PC-3 (cell line): ENCODE data around the gene VPS13C. TPM values are rescaled to one million over a fixed set of nuclear protein-coding genes. Genes with fewer than 3 reads are reported as not detected.

Source experiments
- ATAC-seq: fragments of 200-7000 bp; cut with Tn5 transposase; 2 replicates; pipeline ENCODE4 v1.9.1; 2020; ENCODE audit warnings: mild to moderate bottlenecking, moderate library complexity
- BruUV-seq: library from RNA; stranded (reverse); fragments of 400-500 nt; replicated peaks from 2 replicates; lab custom pipeline; 2021; lab: Mats Ljungman, UMichigan
- CTCF ChIA-PET: fragments of 300-600 bp; sonication (Branson Sonifier 250); formaldehyde crosslinking; loops from one replicate; lab custom pipeline; 2022; ENCODE audit warnings: antibody characterized with exemption; lab: Charles Lee
- POLR2A ChIA-PET: fragments of 300-600 bp; sonication (Branson Sonifier 250); formaldehyde crosslinking; loops from one replicate; lab custom pipeline; 2022; ENCODE audit warnings: antibody characterized with exemption; ENCODE audit not compliant: unreplicated experiment; lab: Charles Lee
- DNase-seq: peaks from one replicate; pipeline ENCODE4 v3.0.0-alpha.2; 2015
- H2AFZ ChIP-seq: fragments of 300-600 bp; sonication (generic); 2 replicates; pipeline ENCODE4 v1.6.0; 2016; ENCODE audit warnings: antibody characterized with exemption, low read length
- H3F3A ChIP-seq: fragments of 300-600 bp; sonication (generic); one replicate; pipeline ENCODE4 v1.6.0; 2017; ENCODE audit warnings: antibody characterized with exemption, low read length, control low read depth, mild to moderate bottlenecking; ENCODE audit not compliant: unreplicated experiment
- H3K27ac ChIP-seq: fragments of 300-600 bp; sonication (generic); 2 replicates; pipeline ENCODE4 v1.5.1; 2016; ENCODE audit warnings: mild to moderate bottlenecking, low read length
- H3K27me3 ChIP-seq: fragments of 300-600 bp; sonication (generic); 2 replicates; pipeline ENCODE4 v1.6.1; 2016; ENCODE audit warnings: low read length, mixed read lengths
- H3K36me3 ChIP-seq: fragments of 300-600 bp; sonication (generic); 2 replicates; pipeline ENCODE4 v1.6.1; 2016; ENCODE audit warnings: low read depth, mixed run types, low read length, mixed read lengths
- H3K4me1 ChIP-seq: fragments of 300-600 bp; sonication (generic); 2 replicates; pipeline ENCODE4 v1.5.1; 2016; ENCODE audit warnings: low read length; ENCODE audit not compliant: insufficient read depth
- H3K4me2 ChIP-seq: fragments of 300-600 bp; sonication (generic); 2 replicates; pipeline ENCODE4 v1.6.0; 2016; ENCODE audit warnings: low read length
- H3K4me3 ChIP-seq: fragments of 300-600 bp; sonication (generic); 2 replicates; pipeline ENCODE4 v1.5.1; 2016; ENCODE audit warnings: mild to moderate bottlenecking, low read length, mixed read lengths
- H3K79me2 ChIP-seq: fragments of 300-600 bp; sonication (generic); 2 replicates; pipeline ENCODE4 v1.6.1; 2017; ENCODE audit warnings: low read length, mixed read lengths
- H3K9ac ChIP-seq: fragments of 300-600 bp; sonication (generic); 2 replicates; pipeline ENCODE4 v1.6.0; 2016; ENCODE audit warnings: mild to moderate bottlenecking, low read length
- H3K9me2 ChIP-seq: fragments of 300-600 bp; sonication (generic); replicated peaks from 2 replicates; pipeline ENCODE4 v1.6.1; 2016; ENCODE audit warnings: mixed run types, low read length, mixed read lengths
- H3K9me3 ChIP-seq: fragments of 300-600 bp; sonication (generic); 2 replicates; pipeline ENCODE4 v1.6.1; 2016; ENCODE audit warnings: low read length, mixed read lengths
- H4K20me1 ChIP-seq: fragments of 300-600 bp; sonication (generic); 2 replicates; pipeline ENCODE4 v1.6.1; 2016; ENCODE audit warnings: low read length, mixed read lengths
- EZH2 ChIP-seq: fragments of 300-600 bp; sonication (generic); IDR thresholded peaks from one replicate; pipeline ENCODE4 v1.6.1; 2017; ENCODE audit warnings: antibody characterized with exemption, mild to moderate bottlenecking, low read length; ENCODE audit not compliant: unreplicated experiment
- EZH2phosphoT487 ChIP-seq: fragments of 300-600 bp; sonication (generic); IDR thresholded peaks from 2 replicates; pipeline ENCODE4 v1.6.1; 2018; ENCODE audit warnings: mild to moderate bottlenecking, antibody characterized with exemption, low read length, borderline replicate concordance
- intact Hi-C: fragments of 100-400 bp; cut with micrococcal nuclease; formaldehyde crosslinking; loops from 2 replicates; pipeline ENCODE4 v1.9.0; 2023
- total RNA-seq: library from RNA; depleted of rRNA; stranded (reverse); fragments of >200 nt; gene quantifications from 2 replicates; pipeline ENCODE4 v1.2.3, GENCODE V29; 2014
- TF ChIP-seq, protein P1 (sequence below): fragments of 300-600 bp; sonication (generic); conservative IDR thresholded peaks from 2 replicates; pipeline ENCODE4 v1.5.1; 2017; ENCODE audit warnings: antibody characterized with exemption, low read depth, mild to moderate bottlenecking, low read length

The VPS13C gene
- total RNA-seq, 1 experiment from 2014 or later, result 11.4 TPM

DNA sequence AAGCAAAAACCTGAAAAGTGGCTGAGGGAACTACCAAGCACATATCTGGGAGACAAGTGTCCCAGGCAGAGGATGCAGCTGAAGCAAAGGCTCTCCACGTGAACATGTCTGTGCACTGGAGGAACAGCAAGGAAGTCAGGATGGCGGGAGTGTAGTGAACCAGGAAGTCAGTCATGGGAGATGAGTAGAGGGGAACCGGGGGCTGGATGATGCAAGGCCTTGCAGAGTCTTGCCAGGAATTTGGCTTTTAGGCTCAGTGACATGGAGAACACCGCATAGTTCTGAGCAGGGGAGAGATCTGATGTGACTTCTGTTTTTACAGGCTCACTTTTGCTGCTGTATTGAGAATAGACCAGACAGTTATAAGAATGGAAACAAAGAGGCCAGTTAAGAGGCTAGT is 25.5 kb upstream of the VPS13C start:
- Histone ChIP-seq H3K4me1 (peaks cover 11% of the 10 kb centered on the region), H3K9ac (no peak overlapping the region), H3K4me3 (no peak overlapping the region), H3K27me3 (no peaks in the 10 kb centered on the region), H3K4me2 (no peak overlapping the region), H3K79me2 (no peaks in the 10 kb centered on the region), H4K20me1 (no peaks in the 10 kb centered on the region), H2AFZ (no peak overlapping the region), H3F3A (no peaks in the 10 kb centered on the region), H3K27ac (no peak overlapping the region), H3K9me2 (no peaks in the 10 kb centered on the region), H3K36me3 (no peaks in the 10 kb centered on the region), H3K9me3 (no peaks in the 10 kb centered on the region)
- ChIA-PET POLR2A (no interaction called here), CTCF (no interaction called here)
- TF ChIP-seq, protein P1, sequence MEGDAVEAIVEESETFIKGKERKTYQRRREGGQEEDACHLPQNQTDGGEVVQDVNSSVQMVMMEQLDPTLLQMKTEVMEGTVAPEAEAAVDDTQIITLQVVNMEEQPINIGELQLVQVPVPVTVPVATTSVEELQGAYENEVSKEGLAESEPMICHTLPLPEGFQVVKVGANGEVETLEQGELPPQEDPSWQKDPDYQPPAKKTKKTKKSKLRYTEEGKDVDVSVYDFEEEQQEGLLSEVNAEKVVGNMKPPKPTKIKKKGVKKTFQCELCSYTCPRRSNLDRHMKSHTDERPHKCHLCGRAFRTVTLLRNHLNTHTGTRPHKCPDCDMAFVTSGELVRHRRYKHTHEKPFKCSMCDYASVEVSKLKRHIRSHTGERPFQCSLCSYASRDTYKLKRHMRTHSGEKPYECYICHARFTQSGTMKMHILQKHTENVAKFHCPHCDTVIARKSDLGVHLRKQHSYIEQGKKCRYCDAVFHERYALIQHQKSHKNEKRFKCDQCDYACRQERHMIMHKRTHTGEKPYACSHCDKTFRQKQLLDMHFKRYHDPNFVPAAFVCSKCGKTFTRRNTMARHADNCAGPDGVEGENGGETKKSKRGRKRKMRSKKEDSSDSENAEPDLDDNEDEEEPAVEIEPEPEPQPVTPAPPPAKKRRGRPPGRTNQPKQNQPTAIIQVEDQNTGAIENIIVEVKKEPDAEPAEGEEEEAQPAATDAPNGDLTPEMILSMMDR, result no peak
- TF ChIP-seq EZH2 (no peak), EZH2phosphoT487 (no peak)
- ATAC-seq (no peak), DNase-seq (no peak)
- intact Hi-C loops, result no loop called here
- no TSS peak for BruUV-seq

DNA sequence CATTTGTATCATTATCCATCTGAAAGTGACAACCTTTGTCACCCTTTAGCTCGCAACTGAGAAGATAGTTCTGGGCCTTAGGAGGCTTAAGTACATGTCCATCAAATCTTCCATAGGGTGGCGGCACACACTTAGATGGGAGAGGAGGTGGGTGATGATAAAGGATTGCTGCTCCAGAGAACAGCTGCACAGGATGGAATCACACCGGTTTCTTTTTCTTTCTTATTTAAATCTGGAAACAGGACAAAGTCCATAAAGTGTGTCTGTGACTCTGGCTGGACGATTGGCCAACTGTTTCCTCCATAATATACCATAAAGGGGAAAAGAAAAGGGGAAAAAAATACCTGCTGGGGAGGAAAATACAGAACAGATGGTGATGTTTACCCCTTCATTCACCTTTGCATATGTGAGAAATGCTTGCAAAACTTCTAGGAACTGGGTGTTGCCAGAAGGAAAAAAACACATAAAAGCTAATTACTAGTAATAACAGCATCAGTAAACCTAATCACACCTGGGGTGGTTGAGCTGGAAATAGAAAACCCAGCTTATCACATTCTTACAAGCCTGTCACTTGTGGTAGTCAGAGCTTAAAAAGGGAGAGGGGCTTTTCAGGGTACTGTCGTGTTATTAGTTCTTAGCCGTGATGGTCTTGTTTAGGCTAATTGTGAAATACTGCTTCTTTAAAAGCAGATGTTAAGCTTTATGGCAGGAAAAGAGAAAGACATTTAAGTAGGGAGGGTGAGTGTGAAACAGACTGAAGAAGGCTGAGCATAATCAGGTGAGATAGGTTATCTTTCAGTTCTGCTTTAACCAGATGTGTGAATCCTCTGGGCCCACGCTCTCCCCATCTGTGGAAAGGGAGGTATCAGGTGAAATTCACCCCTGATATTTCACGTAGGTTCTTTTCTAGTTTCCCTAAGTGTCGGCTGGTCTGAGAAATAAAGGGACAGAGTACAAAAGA is 23.2 kb upstream of the VPS13C start:
- H3K79me2 ChIP-seq, result no peaks in the 10 kb centered on the region
- ATAC-seq, result no peak
- intact Hi-C loops, result no loop called here
- no peak overlapping the region for H3K27ac ChIP-seq
- H3K9ac ChIP-seq, result no peak overlapping the region
- no peak for DNase-seq
- no peak for TF ChIP-seq EZH2
- TF ChIP-seq, protein P1, result no peak
- TF ChIP-seq EZH2phosphoT487, result no peak
- H3K9me2 ChIP-seq, result no peaks in the 10 kb centered on the region
- H3K27me3 ChIP-seq, result no peaks in the 10 kb centered on the region
- H3K4me1 ChIP-seq, result peaks cover 11% of the 10 kb centered on the region
- no peaks in the 10 kb centered on the region for H3K36me3 ChIP-seq
- H3F3A ChIP-seq, result no peaks in the 10 kb centered on the region
- H3K9me3 ChIP-seq, result no peaks in the 10 kb centered on the region
- ChIA-PET CTCF (interaction anchor here (0.6 kb wide), 1 partner anchor 521 kb away, joined by 16 read pairs; no protein-coding TSS in a partner anchor), POLR2A (no interaction called here)
- no TSS peak for BruUV-seq
- H3K4me2 ChIP-seq, result no peak overlapping the region
- no peak overlapping the region for H3K4me3 ChIP-seq
- no peak overlapping the region for H2AFZ ChIP-seq
- H4K20me1 ChIP-seq, result no peaks in the 10 kb centered on the region

DNA sequence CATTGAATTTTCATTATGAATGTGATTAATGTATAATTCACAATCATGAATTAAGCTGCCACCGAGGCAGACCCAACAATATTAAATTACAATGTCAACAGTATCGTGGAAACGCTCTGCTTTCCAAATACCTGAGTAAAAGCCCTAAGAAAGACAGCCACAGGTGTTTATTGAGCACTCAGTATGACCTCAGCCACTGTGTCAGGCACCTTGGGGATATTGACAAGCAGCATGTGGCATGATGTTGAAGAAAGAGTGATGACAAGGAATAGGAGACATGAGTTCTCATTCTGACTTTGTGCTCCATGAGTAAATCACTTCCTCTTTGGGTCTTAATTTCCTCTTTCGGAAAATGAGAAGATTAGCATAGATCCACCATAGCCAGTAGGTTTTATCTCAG is 19.3 kb upstream of the VPS13C start:
- TF ChIP-seq, protein P1, result no peak
- TF ChIP-seq EZH2phosphoT487, result no peak
- no peak for TF ChIP-seq EZH2
- Histone ChIP-seq H3K9ac (no peak overlapping the region), H3K4me3 (no peak overlapping the region), H3K9me2 (no peaks in the 10 kb centered on the region), H3F3A (peaks cover 5% of the 10 kb centered on the region), H3K79me2 (no peaks in the 10 kb centered on the region), H3K36me3 (no peaks in the 10 kb centered on the region), H3K27me3 (no peaks in the 10 kb centered on the region), H2AFZ (no peak overlapping the region), H3K4me1 (peaks cover 16% of the 10 kb centered on the region), H4K20me1 (no peaks in the 10 kb centered on the region), H3K9me3 (no peaks in the 10 kb centered on the region), H3K27ac (no peak overlapping the region), H3K4me2 (no peak overlapping the region)
- no TSS peak for BruUV-seq
- ATAC-seq (no peak), DNase-seq (no peak)
- CTCF ChIA-PET, result no interaction called here
- intact Hi-C loops, result no loop called here
- POLR2A ChIA-PET, result no interaction called here
